ENCODE results near the gene REM2. TPM values are rescaled to one million over a fixed set of nuclear protein-coding genes. Genes with fewer than 3 reads are reported as not detected.

Gene REM2
- total RNA-seq, 1 experiment from 2014 or later, result 0.98 TPM

DNA sequence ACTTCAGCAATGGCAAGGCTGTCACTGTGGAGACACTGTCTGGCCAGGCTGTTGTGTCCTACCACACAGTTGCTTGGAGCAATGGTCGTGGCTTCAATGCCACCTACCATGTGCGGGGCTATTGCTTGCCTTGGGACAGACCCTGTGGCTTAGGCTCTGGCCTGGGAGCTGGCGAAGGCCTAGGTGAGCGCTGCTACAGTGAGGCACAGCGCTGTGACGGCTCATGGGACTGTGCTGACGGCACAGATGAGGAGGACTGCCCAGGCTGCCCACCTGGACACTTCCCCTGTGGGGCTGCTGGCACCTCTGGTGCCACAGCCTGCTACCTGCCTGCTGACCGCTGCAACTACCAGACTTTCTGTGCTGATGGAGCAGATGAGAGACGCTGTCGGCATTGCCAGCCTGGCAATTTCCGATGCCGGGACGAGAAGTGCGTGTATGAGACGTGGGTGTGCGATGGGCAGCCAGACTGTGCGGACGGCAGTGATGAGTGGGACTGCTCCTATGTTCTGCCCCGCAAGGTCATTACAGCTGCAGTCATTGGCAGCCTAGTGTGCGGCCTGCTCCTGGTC lies 7.2 kb upstream of the REM2 start:
- intact Hi-C loops (cut with micrococcal nuclease; ENCODE audit: unreplicated experiment), result no loop called here
- peaks cover 12% of the 10 kb centered on the region for H3F3A ChIP-seq (ENCODE audit: insufficient read depth, low read depth)
- H3K27me3 ChIP-seq (ENCODE audit: insufficient read depth, low read depth), result no peaks in the 10 kb centered on the region
- no TSS peak for BruUV-seq (replicated peaks)
- no peaks in the 10 kb centered on the region; the same call in 1 of the 2 replicates for H4K20me1 ChIP-seq (ENCODE audit: insufficient read depth)
- H3K4me2 ChIP-seq, result no peak overlapping the region
- TF ChIP-seq, protein P1, sequence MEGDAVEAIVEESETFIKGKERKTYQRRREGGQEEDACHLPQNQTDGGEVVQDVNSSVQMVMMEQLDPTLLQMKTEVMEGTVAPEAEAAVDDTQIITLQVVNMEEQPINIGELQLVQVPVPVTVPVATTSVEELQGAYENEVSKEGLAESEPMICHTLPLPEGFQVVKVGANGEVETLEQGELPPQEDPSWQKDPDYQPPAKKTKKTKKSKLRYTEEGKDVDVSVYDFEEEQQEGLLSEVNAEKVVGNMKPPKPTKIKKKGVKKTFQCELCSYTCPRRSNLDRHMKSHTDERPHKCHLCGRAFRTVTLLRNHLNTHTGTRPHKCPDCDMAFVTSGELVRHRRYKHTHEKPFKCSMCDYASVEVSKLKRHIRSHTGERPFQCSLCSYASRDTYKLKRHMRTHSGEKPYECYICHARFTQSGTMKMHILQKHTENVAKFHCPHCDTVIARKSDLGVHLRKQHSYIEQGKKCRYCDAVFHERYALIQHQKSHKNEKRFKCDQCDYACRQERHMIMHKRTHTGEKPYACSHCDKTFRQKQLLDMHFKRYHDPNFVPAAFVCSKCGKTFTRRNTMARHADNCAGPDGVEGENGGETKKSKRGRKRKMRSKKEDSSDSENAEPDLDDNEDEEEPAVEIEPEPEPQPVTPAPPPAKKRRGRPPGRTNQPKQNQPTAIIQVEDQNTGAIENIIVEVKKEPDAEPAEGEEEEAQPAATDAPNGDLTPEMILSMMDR (conservative IDR thresholded peaks at IDR 0.05), result no peak
- TF ChIP-seq EZH2 (IDR thresholded peaks at IDR 0.05; ENCODE audit: low read depth), result no peak
- POLR2A ChIA-PET (ENCODE audit: unreplicated experiment), result no interaction called here
- no peaks in the 10 kb centered on the region for H3K9me2 ChIP-seq (ENCODE audit: insufficient read depth)
- H2AFZ ChIP-seq, result no peak overlapping the region
- DNase-seq, result no peak
- peaks cover 2% of the 10 kb centered on the region for H3K4me1 ChIP-seq (replicated peaks; ENCODE audit: insufficient read depth)
- H3K27ac ChIP-seq, result no peak overlapping the region
- H3K79me2 ChIP-seq (ENCODE audit: low read depth), result peaks cover 17% of the 10 kb centered on the region
- no peak overlapping the region for H3K4me3 ChIP-seq
- CTCF ChIA-PET, result no interaction called here
- no peaks in the 10 kb centered on the region for H3K9me3 ChIP-seq (ENCODE audit: insufficient read depth, low read depth)
- no peaks in the 10 kb centered on the region for H3K36me3 ChIP-seq (ENCODE audit: low read depth)

DNA sequence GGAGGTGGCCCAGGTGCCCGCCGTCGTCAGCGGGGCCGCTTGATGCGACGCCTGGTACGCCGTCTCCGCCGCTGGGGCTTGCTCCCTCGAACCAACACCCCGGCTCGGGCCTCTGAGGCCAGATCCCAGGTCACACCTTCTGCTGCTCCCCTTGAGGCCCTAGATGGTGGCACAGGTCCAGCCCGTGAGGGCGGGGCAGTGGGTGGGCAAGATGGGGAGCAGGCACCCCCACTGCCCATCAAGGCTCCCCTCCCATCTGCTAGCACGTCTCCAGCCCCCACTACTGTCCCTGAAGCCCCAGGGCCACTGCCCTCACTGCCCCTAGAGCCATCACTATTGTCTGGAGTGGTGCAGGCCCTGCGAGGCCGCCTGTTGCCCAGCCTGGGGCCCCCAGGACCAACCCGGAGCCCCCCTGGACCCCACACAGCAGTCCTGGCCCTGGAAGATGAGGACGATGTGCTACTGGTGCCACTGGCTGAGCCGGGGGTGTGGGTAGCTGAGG lies 6.0 kb upstream of the REM2 start:
- Histone ChIP-seq H3K79me2 (ENCODE audit: low read depth) (peaks cover 17% of the 10 kb centered on the region), H3K36me3 (ENCODE audit: low read depth) (no peaks in the 10 kb centered on the region), H3K4me1 (replicated peaks; ENCODE audit: insufficient read depth) (no peaks in the 10 kb centered on the region), H3F3A (ENCODE audit: insufficient read depth, low read depth) (0 out of 2 replicates have a peak, but pooled peaks cover 2% of the 10 kb centered on the region), H3K4me2 (no peak overlapping the region), H4K20me1 (ENCODE audit: insufficient read depth) (no peaks in the 10 kb centered on the region; the same call in 1 of the 2 replicates), H3K27me3 (ENCODE audit: insufficient read depth, low read depth) (no peaks in the 10 kb centered on the region), H2AFZ (no peak overlapping the region), H3K4me3 (no peak overlapping the region), H3K9me2 (ENCODE audit: insufficient read depth) (no peaks in the 10 kb centered on the region), H3K9me3 (ENCODE audit: insufficient read depth, low read depth) (no peaks in the 10 kb centered on the region), H3K27ac (no peak overlapping the region)
- no peak for TF ChIP-seq EZH2 (IDR thresholded peaks at IDR 0.05; ENCODE audit: low read depth)
- TF ChIP-seq, protein P1 (conservative IDR thresholded peaks at IDR 0.05), result no peak
- no TSS peak for BruUV-seq (replicated peaks)
- no peak for DNase-seq
- intact Hi-C loops (cut with micrococcal nuclease; ENCODE audit: unreplicated experiment), result no loop called here
- ChIA-PET POLR2A (ENCODE audit: unreplicated experiment) (no interaction called here), CTCF (no interaction called here)

DNA sequence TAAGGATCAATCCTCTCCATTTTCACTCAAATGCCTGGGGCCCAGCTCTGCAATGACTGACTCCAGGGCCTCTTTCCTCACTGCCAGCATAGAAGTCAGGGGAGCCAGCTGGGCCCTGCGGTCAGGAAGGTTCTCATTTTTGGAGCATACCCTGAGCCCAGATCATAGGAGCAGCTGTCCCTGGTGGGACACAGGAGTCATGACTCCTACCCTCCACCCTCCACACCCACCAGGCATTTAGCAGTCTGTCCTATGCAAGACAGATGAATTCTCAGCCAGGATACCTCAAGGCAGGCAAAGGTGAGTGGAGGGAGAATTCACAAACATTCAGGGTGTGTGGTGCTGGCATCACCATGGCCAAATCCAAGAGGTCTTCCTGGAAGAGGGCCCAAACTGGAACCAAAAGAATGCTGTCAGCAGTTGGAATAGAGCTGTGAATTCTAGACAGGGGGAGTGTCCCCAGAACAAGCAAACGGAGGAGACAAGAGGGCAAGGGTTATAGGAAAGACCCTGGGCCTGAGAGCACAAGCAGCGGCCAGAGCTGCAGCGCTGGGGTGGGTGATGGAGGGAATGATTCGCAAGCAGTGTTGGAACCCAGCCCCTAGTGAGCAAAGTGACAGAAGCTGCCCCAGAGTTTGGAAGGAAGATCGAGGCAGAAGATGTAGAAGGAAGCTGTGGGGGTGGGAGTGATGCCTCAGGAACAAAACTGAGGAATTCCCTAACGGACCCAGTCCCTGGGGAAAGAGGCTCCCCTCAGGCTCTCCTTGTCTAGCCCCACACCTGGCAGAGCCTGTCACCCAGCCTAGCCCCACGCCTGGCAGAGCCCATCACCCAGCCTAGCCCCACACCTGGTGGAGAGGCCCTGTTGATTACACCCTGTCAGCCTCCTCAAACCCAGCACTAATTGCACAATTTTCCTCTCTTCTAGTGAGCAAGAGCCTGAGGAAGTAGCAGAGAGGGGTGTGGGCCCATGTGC lies 4.5 kb upstream of the REM2 start:
- intact Hi-C loops (cut with micrococcal nuclease; ENCODE audit: unreplicated experiment), result no loop called here
- no TSS peak for BruUV-seq (replicated peaks)

More for the DNA sequence above, 4.5 kb upstream of the REM2 start:
- no peak overlapping the region for H2AFZ ChIP-seq
- H3K79me2 ChIP-seq (ENCODE audit: low read depth), result peaks cover 7% of the 10 kb centered on the region
- ChIA-PET POLR2A (ENCODE audit: unreplicated experiment) (no interaction called here), CTCF (no interaction called here)
- TF ChIP-seq, protein P1 (conservative IDR thresholded peaks at IDR 0.05), result no peak
- TF ChIP-seq EZH2 (IDR thresholded peaks at IDR 0.05; ENCODE audit: low read depth), result no peak
- H3K4me1 ChIP-seq (replicated peaks; ENCODE audit: insufficient read depth), result no peaks in the 10 kb centered on the region
- H3K9me2 ChIP-seq (ENCODE audit: insufficient read depth), result no peaks in the 10 kb centered on the region
- no peaks in the 10 kb centered on the region for H3F3A ChIP-seq (ENCODE audit: insufficient read depth, low read depth)
- no peak for DNase-seq
- H3K27ac ChIP-seq, result no peak overlapping the region
- no peaks in the 10 kb centered on the region for H3K27me3 ChIP-seq (ENCODE audit: insufficient read depth, low read depth)
- no peaks in the 10 kb centered on the region; the same call in 1 of the 2 replicates for H4K20me1 ChIP-seq (ENCODE audit: insufficient read depth)
- no peaks in the 10 kb centered on the region for H3K9me3 ChIP-seq (ENCODE audit: insufficient read depth, low read depth)
- no peak overlapping the region for H3K4me2 ChIP-seq
- H3K36me3 ChIP-seq (ENCODE audit: low read depth), result no peaks in the 10 kb centered on the region
- no peak overlapping the region for H3K4me3 ChIP-seq

Measured in PC-9 (cell line).